H1 (cell line): ENCODE results near the gene CCL5.

Experiments used
- EP300 ChIP-seq, 2 experiments: IDR thresholded peaks; 1 replicate in 1 of 2; 2 replicates in 1 of 2; pipeline ENCODE4 v1.6.1; 2011 to 2012; ENCODE audit warnings: low read depth in 2 of 2, low read length in 2 of 2, mild to moderate bottlenecking in 2 of 2, borderline replicate concordance in 1 of 2, inconsistent platforms in 1 of 2, moderate library complexity in 1 of 2
- MAX ChIP-seq: IDR thresholded peaks from 2 replicates; pipeline ENCODE4 v1.6.1; 2012; ENCODE audit warnings: inconsistent platforms
- POLR2AphosphoS5 ChIP-seq: IDR thresholded peaks from 2 replicates; pipeline ENCODE4 v1.6.1; 2011; ENCODE audit warnings: low read depth, low read length
- TF ChIP-seq, protein P1 (sequence below), 3 experiments: IDR thresholded peaks; 1 replicate in 2 of 3; 2 replicates in 1 of 3; pipeline versions ENCODE4 v1.5.1 to v1.6.1; 2011; ENCODE audit warnings: low read length in 3 of 3, mild to moderate bottlenecking in 3 of 3, inconsistent platforms in 2 of 3, low read depth in 1 of 3, moderate library complexity in 1 of 3; ENCODE audit not compliant: insufficient read depth in 1 of 3; ENCODE audit errors: control extremely low read depth in 1 of 3

DNA sequence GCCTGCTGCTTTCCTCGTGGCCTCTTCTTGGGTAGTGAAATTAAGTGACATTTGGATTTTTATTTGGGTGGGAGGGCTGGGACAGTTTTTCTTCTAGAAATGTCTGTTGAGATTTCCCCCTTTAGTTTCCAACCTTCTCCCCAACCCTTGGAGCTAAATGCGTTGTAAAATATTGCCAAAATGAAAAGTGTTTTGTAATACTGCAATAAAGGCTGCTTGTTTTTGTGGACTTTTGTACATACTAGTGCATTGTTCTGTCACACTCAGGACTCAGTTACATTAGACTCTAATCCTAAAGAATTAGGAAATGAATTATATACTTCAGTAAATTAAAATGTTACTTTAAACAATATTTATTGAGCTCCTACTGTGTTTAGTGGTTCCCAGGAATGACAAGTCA, 33.2 kb downstream of the CCL5 start:
- TF ChIP-seq, protein P1, sequence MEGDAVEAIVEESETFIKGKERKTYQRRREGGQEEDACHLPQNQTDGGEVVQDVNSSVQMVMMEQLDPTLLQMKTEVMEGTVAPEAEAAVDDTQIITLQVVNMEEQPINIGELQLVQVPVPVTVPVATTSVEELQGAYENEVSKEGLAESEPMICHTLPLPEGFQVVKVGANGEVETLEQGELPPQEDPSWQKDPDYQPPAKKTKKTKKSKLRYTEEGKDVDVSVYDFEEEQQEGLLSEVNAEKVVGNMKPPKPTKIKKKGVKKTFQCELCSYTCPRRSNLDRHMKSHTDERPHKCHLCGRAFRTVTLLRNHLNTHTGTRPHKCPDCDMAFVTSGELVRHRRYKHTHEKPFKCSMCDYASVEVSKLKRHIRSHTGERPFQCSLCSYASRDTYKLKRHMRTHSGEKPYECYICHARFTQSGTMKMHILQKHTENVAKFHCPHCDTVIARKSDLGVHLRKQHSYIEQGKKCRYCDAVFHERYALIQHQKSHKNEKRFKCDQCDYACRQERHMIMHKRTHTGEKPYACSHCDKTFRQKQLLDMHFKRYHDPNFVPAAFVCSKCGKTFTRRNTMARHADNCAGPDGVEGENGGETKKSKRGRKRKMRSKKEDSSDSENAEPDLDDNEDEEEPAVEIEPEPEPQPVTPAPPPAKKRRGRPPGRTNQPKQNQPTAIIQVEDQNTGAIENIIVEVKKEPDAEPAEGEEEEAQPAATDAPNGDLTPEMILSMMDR (IDR thresholded peaks at IDR 0.05; ENCODE audit: control extremely low read depth in 1 of 3, insufficient read depth in 1 of 3, low read depth in 1 of 3, low read length in 3 of 3): no peak
- TF ChIP-seq POLR2AphosphoS5 (no peak), EP300 (IDR thresholded peaks at IDR 0.05; ENCODE audit: borderline replicate concordance in 1 of 2, low read depth in 2 of 2, low read length in 2 of 2) (no peak), MAX (no peak)
